H9 (cell line): Measurements from ENCODE around the gene SRGAP3. TPM values are rescaled to one million over a fixed set of nuclear protein-coding genes. Genes with fewer than 3 reads are reported as not detected.

ENCODE experiments used
- DNase-seq: peaks from one replicate; pipeline ENCODE4 v3.0.0-alpha.2; 2017
- H2AFZ ChIP-seq: one replicate; pipeline ENCODE4 v1.6.1; 2013; ENCODE audit warnings: mild to moderate bottlenecking, low read length, control low read depth, moderate library complexity
- H2AK5ac ChIP-seq: 2 replicates; pipeline ENCODE4 v1.6.1; 2013; ENCODE audit warnings: low read length, control low read depth, mixed read lengths; ENCODE audit not compliant: insufficient read length
- H2BK120ac ChIP-seq: one replicate; pipeline ENCODE4 v1.6.1; 2013; ENCODE audit warnings: low read depth, mild to moderate bottlenecking, low read length, control low read depth, inconsistent platforms; ENCODE audit not compliant: poor library complexity, severe bottlenecking
- H2BK12ac ChIP-seq: 2 replicates; pipeline ENCODE4 v1.6.1; 2013; ENCODE audit warnings: low read length, control low read depth, mixed read lengths, low read depth; ENCODE audit not compliant: insufficient read length
- H2BK15ac ChIP-seq: 2 replicates; pipeline ENCODE4 v1.6.1; 2013; ENCODE audit warnings: low read depth, low read length, control low read depth
- H2BK20ac ChIP-seq: one replicate; pipeline ENCODE4 v1.6.1; 2013; ENCODE audit warnings: low read depth, mild to moderate bottlenecking, low read length, control low read depth, inconsistent platforms; ENCODE audit not compliant: poor library complexity, severe bottlenecking
- H2BK5ac ChIP-seq: 2 replicates; pipeline ENCODE4 v1.6.1; 2013; ENCODE audit warnings: low read length, control low read depth, mixed read lengths; ENCODE audit not compliant: insufficient read length
- H3K14ac ChIP-seq: 2 replicates; pipeline ENCODE4 v1.6.1; 2013; ENCODE audit warnings: low read length, control low read depth; ENCODE audit not compliant: insufficient read depth
- H3K18ac ChIP-seq: 2 replicates; pipeline ENCODE4 v1.6.1; 2013; ENCODE audit warnings: low read depth, mild to moderate bottlenecking, mixed read lengths, low read length, control low read depth; ENCODE audit not compliant: insufficient read length
- H3K23ac ChIP-seq: 2 replicates; pipeline ENCODE4 v1.6.1; 2013; ENCODE audit warnings: low read length, control low read depth, mixed read lengths, low read depth; ENCODE audit not compliant: insufficient read length
- H3K23me2 ChIP-seq: 2 replicates; pipeline ENCODE4 v1.6.1; 2013; ENCODE audit warnings: low read depth, mild to moderate bottlenecking, mixed read lengths, low read length, control low read depth; ENCODE audit not compliant: insufficient read length, poor library complexity, severe bottlenecking
- H3K27ac ChIP-seq: 2 replicates; pipeline ENCODE4 v1.5.1; 2013; ENCODE audit warnings: low read length, control low read depth, mixed read lengths, low read depth; ENCODE audit not compliant: insufficient read length
- H3K27me3 ChIP-seq: 2 replicates; pipeline ENCODE4 v1.6.1; 2013; ENCODE audit warnings: low read length, control low read depth, inconsistent platforms; ENCODE audit not compliant: insufficient read depth
- H3K4ac ChIP-seq: 2 replicates; pipeline ENCODE4 v1.6.1; 2013; ENCODE audit warnings: low read depth, mild to moderate bottlenecking, control low read depth, inconsistent platforms, low read length, moderate library complexity
- H3K4me1 ChIP-seq: 2 replicates; pipeline ENCODE4 v1.6.1; 2013; ENCODE audit warnings: low read length, control low read depth, inconsistent platforms; ENCODE audit not compliant: insufficient read depth
- H3K4me2 ChIP-seq: 2 replicates; pipeline ENCODE4 v1.6.1; 2013; ENCODE audit warnings: low read length, control low read depth, mixed read lengths; ENCODE audit not compliant: insufficient read length, insufficient read depth
- H3K56ac ChIP-seq: 2 replicates; pipeline ENCODE4 v1.6.1; 2013; ENCODE audit warnings: low read depth, mild to moderate bottlenecking, mixed read lengths, low read length, control low read depth; ENCODE audit not compliant: insufficient read length
- H3K79me1 ChIP-seq: 2 replicates; pipeline ENCODE4 v1.6.1; 2013; ENCODE audit warnings: low read depth, mild to moderate bottlenecking, moderate library complexity, low read length, control low read depth, inconsistent platforms; ENCODE audit not compliant: insufficient read depth, poor library complexity, severe bottlenecking
- H3K79me2 ChIP-seq: 2 replicates; pipeline ENCODE4 v1.6.1; 2013; ENCODE audit warnings: low read length, control low read depth, inconsistent platforms; ENCODE audit not compliant: insufficient read depth
- H3K9ac ChIP-seq: 2 replicates; pipeline ENCODE4 v1.6.1; 2013; ENCODE audit warnings: low read length, control low read depth, mixed read lengths; ENCODE audit not compliant: insufficient read length; ENCODE audit errors: extremely low read depth
- H3K9me3 ChIP-seq: one replicate; pipeline ENCODE4 v1.6.1; 2013; ENCODE audit warnings: low read depth, low read length, inconsistent platforms; ENCODE audit not compliant: control insufficient read depth
- H3T11ph ChIP-seq: one replicate; pipeline ENCODE4 v1.6.1; 2013; ENCODE audit warnings: mild to moderate bottlenecking, low read length, control low read depth, inconsistent platforms
- H4K20me1 ChIP-seq: one replicate; pipeline ENCODE4 v1.6.1; 2013; ENCODE audit not compliant: control insufficient read depth, insufficient read length, insufficient read depth
- H4K5ac ChIP-seq: 2 replicates; pipeline ENCODE4 v1.6.1; 2013; ENCODE audit warnings: low read depth, mild to moderate bottlenecking, mixed read lengths, low read length, control low read depth; ENCODE audit not compliant: insufficient read length
- H4K8ac ChIP-seq: replicated peaks from 2 replicates; pipeline ENCODE4 v1.6.1; 2013; ENCODE audit warnings: low read length, control low read depth, mixed read lengths, low read depth; ENCODE audit not compliant: insufficient read length
- H4K91ac ChIP-seq: 2 replicates; pipeline ENCODE4 v1.6.1; 2013; ENCODE audit warnings: low read depth, mild to moderate bottlenecking, moderate library complexity, mixed read lengths, low read length, control low read depth; ENCODE audit not compliant: insufficient read length
- H3K27ac Mint-ChIP-seq, 3 experiments: 2 replicates in 2 of 3; 3 replicates in 1 of 3; pipeline ENCODE4 v1.8.0; 2020 to 2021; ENCODE audit warnings: mixed read lengths in 3 of 3, mild to moderate bottlenecking in 1 of 3, moderate library complexity in 1 of 3
- H3K27me3 Mint-ChIP-seq: 2 replicates; pipeline ENCODE4 v1.8.0; 2021; ENCODE audit warnings: low read depth, mild to moderate bottlenecking, moderate library complexity, mixed read lengths
- H3K36me3 Mint-ChIP-seq, 3 experiments: 2 replicates in 2 of 3; 3 replicates in 1 of 3; pipeline ENCODE4 v1.8.0; 2020 to 2021; ENCODE audit warnings: low read depth in 3 of 3, mixed read lengths in 3 of 3; ENCODE audit not compliant: insufficient read depth in 1 of 3
- H3K4me1 Mint-ChIP-seq, 2 experiments: 2 replicates each; pipeline ENCODE4 v1.8.0; 2020; ENCODE audit warnings: mixed read lengths in 2 of 2
- H3K4me3 Mint-ChIP-seq, 2 experiments: 2 replicates in 1 of 2; 3 replicates in 1 of 2; pipeline ENCODE4 v1.8.0; 2020 to 2021; ENCODE audit warnings: mild to moderate bottlenecking in 2 of 2, mixed read lengths in 2 of 2, moderate library complexity in 1 of 2
- H3K9me3 Mint-ChIP-seq, 2 experiments: 2 replicates in 1 of 2; 3 replicates in 1 of 2; pipeline ENCODE4 v1.8.0; 2020; ENCODE audit warnings: mild to moderate bottlenecking in 2 of 2, mixed read lengths in 2 of 2, moderate library complexity in 1 of 2
- CTCF ChIP-seq: fragments of 200-600 bp; sonication (generic); conservative IDR thresholded peaks from 3 replicates; pipeline ENCODE4 v1.8.0; 2021; ENCODE audit warnings: antibody characterized with exemption, mild to moderate bottlenecking
- WGBS: extraction: QIAGEN DNeasy Blood & Tissue Kit; methylation state at CpG from one replicate; pipeline ENCODE4 v1.1.7; 2013; ENCODE audit warnings: missing lambda C conversion rate, low lambda C conversion rate, mixed read lengths; ENCODE audit not compliant: insufficient read length; ENCODE audit errors: extremely low coverage; 5-methylcytosine and 5-hydroxymethylcytosine counted together
- total RNA-seq: library from RNA; stranded (reverse); gene quantifications from 2 replicates; pipeline ENCODE4 v1.2.1, GENCODE V29; 2021

Gene SRGAP3
- total RNA-seq, 1 experiment from 2014 or later = 3.4 TPM

DNA sequence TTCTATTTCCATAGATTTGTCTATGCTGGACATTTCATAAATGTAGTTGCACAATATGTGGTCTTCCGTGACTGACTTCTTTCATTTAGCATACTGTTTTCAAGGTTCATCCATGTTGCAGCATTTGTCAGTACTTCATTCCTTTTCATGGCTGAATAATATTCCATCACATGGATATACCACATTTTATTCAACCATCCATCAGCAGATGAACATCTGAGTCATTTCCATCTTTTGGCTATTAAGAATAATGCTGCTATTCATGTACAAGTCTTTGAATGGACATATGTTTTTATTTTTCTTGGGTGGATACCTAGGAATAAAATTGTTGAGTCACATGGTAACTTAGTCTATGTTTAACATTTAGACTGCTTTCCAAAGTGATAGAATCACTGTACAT, 186.9 kb downstream of the SRGAP3 start:
- H3K27me3 Mint-ChIP-seq = no peaks in the 10 kb centered on the region

More for the DNA sequence above, 186.9 kb downstream of the SRGAP3 start:
- no peak for DNase-seq
- no peak overlapping the region for H2BK20ac ChIP-seq
- no peaks in the 10 kb centered on the region for H3K27me3 ChIP-seq
- Mint-ChIP-seq H3K4me3 (no peak overlapping the region), H3K9me3 (peaks cover 12 to 14% of the 10 kb centered on the region in 2 experiments; a peak in 4 of 5 replicates), H3K36me3 (peaks cover 0 to 14% (median 13%) of the 10 kb centered on the region in 3 experiments; a peak in 6 of 7 replicates), H3K27ac (no peak overlapping the region), H3K4me1 (peaks cover 5 to 11% of the 10 kb centered on the region in 2 experiments; a peak in 3 of 4 replicates)
- no peak overlapping the region for H3K14ac ChIP-seq
- H3K79me1 ChIP-seq = no peaks in the 10 kb centered on the region
- no peaks in the 10 kb centered on the region for H3K4me1 ChIP-seq
- no peak for TF ChIP-seq CTCF
- H3K4me2 ChIP-seq = no peak overlapping the region
- H2BK5ac ChIP-seq = no peak overlapping the region
- H4K8ac ChIP-seq = no peak overlapping the region
- no peak overlapping the region for H2BK15ac ChIP-seq
- no peak overlapping the region for H4K5ac ChIP-seq
- H3K79me2 ChIP-seq = no peaks in the 10 kb centered on the region
- no CpG with 5 or more reads among the region's 1 CpG for WGBS
- H3T11ph ChIP-seq = no peak overlapping the region
- H2AFZ ChIP-seq = no peak overlapping the region
- no peak overlapping the region for H3K27ac ChIP-seq
- H3K18ac ChIP-seq = no peak overlapping the region
- H3K9me3 ChIP-seq = no peaks in the 10 kb centered on the region
- no peaks in the 10 kb centered on the region for H4K20me1 ChIP-seq
- H2AK5ac ChIP-seq = no peak overlapping the region
- H2BK12ac ChIP-seq = no peak overlapping the region
- H3K9ac ChIP-seq = no peak overlapping the region
- no peak overlapping the region for H2BK120ac ChIP-seq
- no peak overlapping the region for H3K4ac ChIP-seq
- H4K91ac ChIP-seq = no peak overlapping the region
- no peak overlapping the region for H3K23ac ChIP-seq
- no peak overlapping the region for H3K56ac ChIP-seq
- H3K23me2 ChIP-seq = no peaks in the 10 kb centered on the region
